ENCODE data around the gene HDDC3. TPM values are rescaled to one million over a fixed set of nuclear protein-coding genes. Genes with fewer than 3 reads are reported as not detected.
"Not testable (repeated sequence)": the region's sequence is repeated elsewhere in the genome, so short reads cannot be mapped to it uniquely, and the experiment has no call there.

The HDDC3 gene
- total RNA-seq, 1 donor from 2014 or later: 16.0 TPM

GRCh38 chr15:90912770-90913075 is 19.6 kb downstream of the HDDC3 start:
- H3K36me3 ChIP-seq: peaks cover 100% of the 10 kb centered on the region
- ATAC-seq (no peak), DNase-seq (peak; percentile 14)
- H3K4me3 ChIP-seq: no peak overlapping the region
- H3K9me3 ChIP-seq: no peaks in the 10 kb centered on the region
- no peak overlapping the region for H3K27ac ChIP-seq
- intact Hi-C loops (cut with DNase I): no loop called here
- H3K4me1 ChIP-seq: peaks cover 12% of the 10 kb centered on the region
- no peaks in the 10 kb centered on the region for H3K27me3 ChIP-seq (ENCODE audit: low read depth)
- no peak for TF ChIP-seq CTCF (IDR thresholded peaks at IDR 0.05)

- Histone ChIP-seq H3K4me3 (no peak overlapping the region), H3K27me3 (ENCODE audit: low read depth) (no peaks in the 10 kb centered on the region), H3K27ac (no peak overlapping the region), H3K4me1 (peaks cover 12% of the 10 kb centered on the region), H3K36me3 (peaks cover 100% of the 10 kb centered on the region), H3K9me3 (no peaks in the 10 kb centered on the region)
- TF ChIP-seq CTCF (IDR thresholded peaks at IDR 0.05): no peak
- ATAC-seq (no peak), DNase-seq (peak; percentile 45)
- intact Hi-C loops (cut with DNase I): no loop called here
Observed at GRCh38 chr15:90911906-90912769, 20.2 kb downstream of the HDDC3 start.

- no peak for ATAC-seq
- Histone ChIP-seq H3K27me3 (ENCODE audit: low read depth) (no peaks in the 10 kb centered on the region), H3K4me1 (peaks cover 12% of the 10 kb centered on the region), H3K27ac (no peak overlapping the region), H3K4me3 (no peak overlapping the region), H3K9me3 (no peaks in the 10 kb centered on the region), H3K36me3 (peaks cover 100% of the 10 kb centered on the region)
- intact Hi-C loops (cut with DNase I): no loop called here
- TF ChIP-seq CTCF (IDR thresholded peaks at IDR 0.05): no peak
- DNase-seq: peak; percentile 34
Observed at GRCh38 chr15:90911302-90911623, 21.1 kb downstream of the HDDC3 start.

- no peak for ATAC-seq
- Histone ChIP-seq H3K9me3 (no peaks in the 10 kb centered on the region), H3K4me3 (no peak overlapping the region), H3K4me1 (peaks cover 12% of the 10 kb centered on the region), H3K27ac (no peak overlapping the region), H3K36me3 (peaks cover 100% of the 10 kb centered on the region), H3K27me3 (ENCODE audit: low read depth) (no peaks in the 10 kb centered on the region)
- DNase-seq: peak; percentile 33
- no peak for TF ChIP-seq CTCF (IDR thresholded peaks at IDR 0.05)
- intact Hi-C loops (cut with DNase I): no loop called here
Observed at GRCh38 chr15:90910441-90911301, 21.7 kb downstream of the HDDC3 start.

- ATAC-seq (no peak), DNase-seq (no peak)
- Histone ChIP-seq H3K4me3 (no peak overlapping the region), H3K9me3 (no peaks in the 10 kb centered on the region), H3K36me3 (peaks cover 100% of the 10 kb centered on the region), H3K27me3 (ENCODE audit: low read depth) (no peaks in the 10 kb centered on the region), H3K27ac (no peak overlapping the region), H3K4me1 (peaks cover 7% of the 10 kb centered on the region)
- intact Hi-C loops (cut with DNase I): no loop called here
- TF ChIP-seq CTCF (IDR thresholded peaks at IDR 0.05): no peak
Observed at GRCh38 chr15:90909976-90910375, 22.4 kb downstream of the HDDC3 start.

- intact Hi-C loops (cut with DNase I); H3K9me3 ChIP-seq; ATAC-seq; H3K4me3 ChIP-seq; H3K4me1 ChIP-seq; H3K27ac ChIP-seq; H3K27me3 ChIP-seq (ENCODE audit: low read depth): not testable (repeated sequence)
- peak; percentile 18 for DNase-seq
- peaks cover 97% of the 10 kb centered on the region for H3K36me3 ChIP-seq
Observed at GRCh38 chr15:90909449-90909848, 22.9 kb downstream of the HDDC3 start.
